ENCODE measurements around the gene FGF18.
A peak's percentile ranks its signal among the peaks of the same experiment; 100 is the strongest.
"Not testable (repeated sequence)": the region's sequence is repeated elsewhere in the genome, so short reads cannot be mapped to it uniquely, and the experiment has no call there.

The FGF18 gene, protein sequence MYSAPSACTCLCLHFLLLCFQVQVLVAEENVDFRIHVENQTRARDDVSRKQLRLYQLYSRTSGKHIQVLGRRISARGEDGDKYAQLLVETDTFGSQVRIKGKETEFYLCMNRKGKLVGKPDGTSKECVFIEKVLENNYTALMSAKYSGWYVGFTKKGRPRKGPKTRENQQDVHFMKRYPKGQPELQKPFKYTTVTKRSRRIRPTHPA

DNA sequence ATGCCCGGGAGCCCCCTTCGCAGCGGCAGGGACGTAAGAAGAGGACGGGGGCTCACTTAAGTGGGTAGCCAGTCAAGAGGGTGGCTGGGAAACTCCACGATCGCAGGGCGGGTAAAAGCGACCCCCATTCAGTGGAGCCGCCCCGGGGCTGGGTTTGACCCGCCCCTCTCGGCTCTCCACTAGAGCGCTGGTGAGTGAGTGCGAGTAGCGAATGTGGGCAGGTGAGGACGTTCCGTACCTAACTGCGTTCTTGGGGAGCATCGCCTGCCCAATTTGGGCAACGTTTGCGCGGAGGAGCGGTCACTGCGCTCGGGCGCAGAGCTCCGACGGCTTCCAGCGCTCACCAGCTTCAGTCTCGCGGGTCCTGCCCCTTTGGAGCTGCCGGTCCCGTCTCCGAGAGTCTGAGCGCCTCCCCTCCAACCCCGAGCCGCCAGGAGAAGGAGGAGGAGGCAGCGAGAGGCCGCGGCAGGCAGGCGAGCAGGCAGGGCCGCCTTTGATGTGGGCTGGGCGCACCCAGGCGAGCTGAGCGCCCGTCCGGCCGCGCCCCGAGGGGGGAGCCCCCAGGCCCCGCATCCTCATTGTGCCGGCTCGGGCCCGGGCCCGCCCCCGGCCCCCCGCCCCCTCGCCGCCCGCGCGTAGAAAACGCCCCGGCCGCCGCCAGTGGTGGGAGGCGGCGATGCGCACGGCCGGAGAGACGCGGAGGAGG is at the start of gene FGF18:
Gene FGF18, plus strand, starts transcription at position 666 of the 706 bp plus-strand sequence. CDS start 553 bp downstream, outside the sequence.
- H3K4me1 Mint-ChIP-seq (ENCODE audit: low read depth): peaks cover 10% of the 10 kb centered on the region
- H3K27me3 Mint-ChIP-seq: peaks cover 2% of the 10 kb centered on the region
- H3K4me3 Mint-ChIP-seq: peak within 1 kb of the TSS; percentile 80

DNA sequence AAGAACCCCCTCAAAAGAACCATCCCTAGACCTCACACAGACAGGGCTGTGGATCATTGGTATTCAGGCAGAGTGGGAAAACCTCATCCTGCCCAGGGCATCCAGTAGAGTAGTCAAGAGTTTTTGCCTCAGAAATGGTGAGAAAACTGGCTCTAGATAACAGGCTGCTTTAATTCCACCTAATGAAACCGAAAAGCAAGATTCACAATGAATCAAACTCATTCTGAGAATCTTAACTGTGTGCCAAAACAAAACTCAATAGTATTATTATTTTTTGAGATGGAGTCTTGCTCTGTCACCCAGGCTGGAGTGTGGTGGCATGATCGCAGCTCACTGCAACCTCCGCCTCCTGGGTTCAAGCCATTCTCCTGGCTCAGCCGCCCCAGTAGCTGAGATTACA is 49.5 kb upstream of the FGF18 start:
- Mint-ChIP-seq H3K36me3 (no peaks in the 10 kb centered on the region), H3K27me3 (peaks cover 5% of the 10 kb centered on the region), H3K9me3 (ENCODE audit: low read depth) (no peaks in the 10 kb centered on the region), H3K27ac (no peak overlapping the region), H3K4me1 (ENCODE audit: low read depth) (no peaks in the 10 kb centered on the region), H3K4me3 (no peak overlapping the region)

More for the DNA sequence above, at the start of gene FGF18:
- Mint-ChIP-seq H3K27ac (no peak within 1 kb of the TSS), H3K9me3 (ENCODE audit: low read depth) (no peaks in the 10 kb centered on the region), H3K36me3 (no peaks in the 10 kb centered on the region)

DNA sequence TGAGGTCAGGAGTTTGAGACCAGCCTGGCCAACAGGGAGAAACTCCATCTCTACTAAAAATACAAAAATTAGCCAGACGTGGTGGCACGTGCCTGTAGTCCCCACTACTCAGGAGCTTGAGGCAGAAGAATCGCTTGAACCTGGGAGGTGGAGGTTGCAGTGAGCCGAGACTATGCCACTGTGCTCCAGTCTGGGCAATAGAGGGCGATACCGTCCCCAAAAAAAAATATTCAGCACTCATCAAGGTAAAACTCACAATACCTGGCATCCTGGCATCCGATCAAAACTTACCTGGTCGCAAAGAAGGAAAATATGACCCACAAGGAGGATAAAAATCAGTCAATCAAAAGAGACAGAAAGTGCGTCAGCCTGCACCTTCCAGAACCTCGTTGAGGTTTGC is 48.6 kb upstream of the FGF18 start:
- H3K9me3 Mint-ChIP-seq (ENCODE audit: low read depth); H3K36me3 Mint-ChIP-seq; H3K27ac Mint-ChIP-seq: not testable (repeated sequence)

DNA sequence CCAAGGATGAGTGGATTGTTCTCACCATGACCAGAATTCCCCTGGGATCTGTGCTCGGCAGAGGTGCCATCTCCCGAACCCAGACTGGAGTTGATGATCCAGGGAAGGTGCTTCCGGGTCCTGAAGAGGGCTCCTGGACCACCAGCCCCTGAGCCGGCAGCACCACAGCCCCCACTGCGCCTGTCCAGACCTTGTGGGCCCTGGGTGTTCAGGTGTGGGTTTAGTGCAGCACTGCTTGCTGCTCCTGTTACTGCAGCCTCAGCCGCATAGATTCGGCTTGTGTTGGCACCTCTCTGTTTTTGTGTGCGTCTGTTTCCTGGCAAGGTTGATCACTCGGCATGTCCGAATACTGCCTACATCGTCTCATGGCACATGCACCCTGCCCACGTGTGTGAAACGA is 48.1 kb upstream of the FGF18 start:
- H3K4me3 Mint-ChIP-seq: no peak overlapping the region
- H3K9me3 Mint-ChIP-seq (ENCODE audit: low read depth): no peaks in the 10 kb centered on the region
- no peak overlapping the region for H3K27ac Mint-ChIP-seq
- H3K27me3 Mint-ChIP-seq: peaks cover 2% of the 10 kb centered on the region
- H3K4me1 Mint-ChIP-seq (ENCODE audit: low read depth): no peaks in the 10 kb centered on the region
- H3K36me3 Mint-ChIP-seq: no peaks in the 10 kb centered on the region

More for the DNA sequence above, 48.6 kb upstream of the FGF18 start:
- H3K4me3 Mint-ChIP-seq; H3K27me3 Mint-ChIP-seq; H3K4me1 Mint-ChIP-seq (ENCODE audit: low read depth): not testable (repeated sequence)

DNA sequence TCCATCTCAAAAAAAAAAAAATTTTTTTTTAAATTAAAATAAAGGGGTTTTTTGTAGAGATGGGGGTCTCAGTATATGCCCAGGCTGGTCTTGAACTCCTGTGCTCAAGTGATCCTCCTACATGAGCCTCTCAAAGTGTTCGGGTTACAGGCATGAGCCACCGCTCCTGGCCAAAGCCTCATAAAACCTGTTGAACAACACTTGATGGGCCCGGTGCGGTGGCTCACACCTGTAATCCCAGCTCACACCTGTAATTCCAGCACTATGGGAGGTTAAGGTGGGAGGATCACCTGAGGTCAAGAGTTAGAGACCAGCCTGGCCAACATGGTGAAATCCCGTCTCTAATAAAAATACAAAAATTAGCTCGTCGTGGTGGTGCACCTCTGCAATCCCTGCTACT is 39.5 kb upstream of the FGF18 start:
- Mint-ChIP-seq H3K9me3 (ENCODE audit: low read depth) (no peaks in the 10 kb centered on the region), H3K4me1 (ENCODE audit: low read depth) (peaks cover 2% of the 10 kb centered on the region), H3K27me3 (no peaks in the 10 kb centered on the region), H3K27ac (no peak overlapping the region), H3K36me3 (no peaks in the 10 kb centered on the region), H3K4me3 (no peak overlapping the region)

DNA sequence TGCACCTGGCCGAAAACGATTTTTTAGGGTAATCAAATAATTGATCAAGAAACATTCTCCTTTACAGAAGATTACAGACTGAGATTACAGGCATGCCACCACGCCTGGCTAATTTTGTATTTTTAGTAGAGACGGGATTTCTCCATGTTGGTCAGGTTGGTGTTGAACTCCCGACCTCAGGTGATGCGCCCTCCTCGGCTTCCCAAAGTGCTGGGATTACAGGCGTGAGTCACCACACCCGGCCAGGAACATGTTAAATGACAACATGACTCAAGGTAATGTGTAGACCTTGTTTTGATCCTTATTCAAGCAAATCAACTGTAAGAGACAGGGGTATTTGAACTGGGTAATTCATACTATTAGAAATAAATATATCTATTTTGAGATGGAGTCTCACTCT is 35.0 kb upstream of the FGF18 start:
- Mint-ChIP-seq H3K4me1 (ENCODE audit: low read depth) (peaks cover 17% of the 10 kb centered on the region), H3K36me3 (peaks cover 11% of the 10 kb centered on the region)
- H3K27me3 Mint-ChIP-seq; H3K27ac Mint-ChIP-seq; H3K4me3 Mint-ChIP-seq; H3K9me3 Mint-ChIP-seq (ENCODE audit: low read depth): not testable (repeated sequence)

DNA sequence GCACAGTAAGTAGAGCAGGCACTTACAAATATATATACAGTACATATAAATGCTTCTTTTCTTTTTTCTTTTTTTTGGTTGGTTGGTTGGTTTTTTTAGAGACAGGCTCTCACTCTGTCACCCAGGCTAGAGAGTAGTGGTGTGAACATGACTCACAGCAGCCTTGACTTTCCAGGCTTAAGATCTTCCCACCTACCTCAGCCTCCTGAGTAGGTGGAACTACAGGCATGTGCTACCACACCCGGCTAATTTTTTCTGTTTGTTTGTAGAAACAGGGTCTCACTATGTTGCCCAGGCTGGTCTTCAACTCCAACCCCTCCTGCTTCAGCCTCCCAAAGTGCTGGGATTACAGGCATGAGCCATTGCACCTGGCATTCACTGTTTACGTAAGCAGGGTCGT is 34.4 kb upstream of the FGF18 start:
- H3K4me3 Mint-ChIP-seq: peak overlapping the region; percentile 54
- peaks cover 17% of the 10 kb centered on the region for H3K36me3 Mint-ChIP-seq
- peaks cover 18% of the 10 kb centered on the region for H3K4me1 Mint-ChIP-seq (ENCODE audit: low read depth)
- H3K27me3 Mint-ChIP-seq; H3K9me3 Mint-ChIP-seq (ENCODE audit: low read depth): not testable (repeated sequence)
- H3K27ac Mint-ChIP-seq: peak overlapping the region; percentile 54

DNA sequence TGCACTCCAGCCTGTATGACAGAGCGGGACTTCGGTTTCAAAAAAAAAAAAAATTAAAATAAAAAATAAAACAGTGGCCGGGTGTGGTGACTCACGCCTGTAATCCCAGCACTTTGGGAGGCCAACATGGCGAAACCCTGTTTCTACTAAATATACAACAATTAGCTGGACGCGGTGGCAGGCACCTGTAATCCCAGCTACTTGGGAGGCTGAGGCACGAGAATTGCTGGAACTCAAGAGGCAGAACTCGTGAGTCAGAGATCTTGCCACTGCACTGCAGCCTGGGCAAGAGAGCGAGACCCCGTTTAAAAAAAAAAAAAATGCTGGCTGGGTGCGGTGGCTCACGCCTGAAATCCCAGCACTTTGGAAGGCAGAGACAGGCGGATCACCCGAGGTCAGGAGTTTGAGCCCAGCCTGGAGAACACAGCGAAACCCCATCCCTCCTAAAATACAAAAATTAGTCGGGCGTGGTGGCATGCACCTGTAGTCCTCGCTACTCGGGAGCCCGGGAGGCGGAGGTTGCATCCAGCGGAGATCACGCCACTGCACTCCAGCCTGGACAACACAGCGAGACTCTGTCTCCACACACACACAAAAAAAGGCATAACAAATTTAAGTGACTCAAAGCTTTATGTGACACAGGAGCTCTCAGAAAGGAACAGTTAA is 33.3 kb upstream of the FGF18 start:
- H3K27ac Mint-ChIP-seq: peak overlapping the region; percentile 72
- no peaks in the 10 kb centered on the region for H3K27me3 Mint-ChIP-seq
- peaks cover 25% of the 10 kb centered on the region for H3K36me3 Mint-ChIP-seq
- H3K4me3 Mint-ChIP-seq: peak overlapping the region; percentile 60
- peaks cover 26% of the 10 kb centered on the region for H3K4me1 Mint-ChIP-seq (ENCODE audit: low read depth)
- no peaks in the 10 kb centered on the region for H3K9me3 Mint-ChIP-seq (ENCODE audit: low read depth)

DNA sequence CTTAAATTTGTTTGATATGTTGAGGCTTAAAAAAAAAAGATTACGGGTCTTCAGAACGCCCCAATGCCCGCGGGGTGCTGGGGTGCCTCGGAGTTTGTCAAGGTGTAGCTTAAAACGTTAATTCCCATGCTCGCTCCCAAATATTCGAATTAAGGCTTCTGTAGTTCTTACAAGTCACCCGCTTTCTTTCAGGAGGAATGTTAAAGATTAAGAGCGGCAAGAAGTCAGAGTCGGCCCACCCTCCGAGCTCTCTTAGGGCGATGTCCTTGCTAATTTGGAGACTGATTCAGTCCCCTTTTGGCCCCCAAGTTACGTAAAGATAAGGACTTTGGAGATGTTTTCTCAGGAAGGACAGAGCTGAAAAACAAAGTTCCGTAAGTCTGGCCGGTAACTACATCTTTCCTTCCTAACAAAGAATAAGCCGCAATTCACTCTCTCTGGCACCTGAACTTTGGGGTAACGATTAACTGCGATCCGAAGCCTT is 32.5 kb upstream of the FGF18 start:
- no peaks in the 10 kb centered on the region for H3K9me3 Mint-ChIP-seq (ENCODE audit: low read depth)
- peak overlapping the region; percentile 100 for H3K27ac Mint-ChIP-seq
- peaks cover 29% of the 10 kb centered on the region for H3K36me3 Mint-ChIP-seq
- H3K4me1 Mint-ChIP-seq (ENCODE audit: low read depth): peaks cover 31% of the 10 kb centered on the region
- H3K27me3 Mint-ChIP-seq: no peaks in the 10 kb centered on the region
- H3K4me3 Mint-ChIP-seq: peak overlapping the region; percentile 97

DNA sequence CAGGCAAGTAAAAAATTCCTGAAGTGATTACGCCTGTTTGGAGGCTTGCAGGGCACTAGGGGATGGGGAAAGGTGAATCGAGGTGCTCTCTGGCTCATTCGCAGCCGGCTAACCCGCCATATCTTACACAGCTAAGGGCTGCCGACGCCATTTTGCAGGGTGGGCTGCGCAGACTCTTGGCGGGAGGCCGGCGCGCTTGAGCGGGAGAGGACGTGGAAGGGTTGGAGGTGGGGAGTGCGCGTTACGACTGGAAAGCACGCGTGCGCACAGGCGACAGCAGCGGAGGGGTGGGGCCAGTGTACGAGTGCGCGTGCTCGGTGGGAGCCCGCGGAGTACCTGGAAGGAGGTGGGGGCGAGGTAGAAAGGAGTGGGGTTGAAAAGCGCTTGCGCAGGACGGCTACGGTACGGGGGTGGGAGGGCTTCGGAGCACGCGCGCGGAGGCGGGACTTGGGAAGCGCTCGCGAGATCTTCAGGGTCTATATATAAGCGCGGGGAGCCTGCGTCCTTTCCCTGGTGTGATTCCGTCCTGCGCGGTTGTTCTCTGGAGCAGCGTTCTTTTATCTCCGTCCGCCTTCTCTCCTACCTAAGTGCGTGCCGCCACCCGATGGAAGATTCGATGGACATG is 32.0 kb upstream of the FGF18 start, which contains the start of gene NPM1:
Gene NPM1, plus strand, starts transcription at position 505 of the 625 bp plus-strand sequence. Its CDS starts 100 bp downstream, at position 605.
- peaks cover 29% of the 10 kb centered on the region for H3K36me3 Mint-ChIP-seq
- peak within 1 kb of the TSS; percentile 100 for H3K27ac Mint-ChIP-seq
- peaks cover 37% of the 10 kb centered on the region for H3K4me1 Mint-ChIP-seq (ENCODE audit: low read depth)
- no peaks in the 10 kb centered on the region for H3K9me3 Mint-ChIP-seq (ENCODE audit: low read depth)
- peak within 1 kb of the TSS; percentile 97 for H3K4me3 Mint-ChIP-seq
- no peaks in the 10 kb centered on the region for H3K27me3 Mint-ChIP-seq

DNA sequence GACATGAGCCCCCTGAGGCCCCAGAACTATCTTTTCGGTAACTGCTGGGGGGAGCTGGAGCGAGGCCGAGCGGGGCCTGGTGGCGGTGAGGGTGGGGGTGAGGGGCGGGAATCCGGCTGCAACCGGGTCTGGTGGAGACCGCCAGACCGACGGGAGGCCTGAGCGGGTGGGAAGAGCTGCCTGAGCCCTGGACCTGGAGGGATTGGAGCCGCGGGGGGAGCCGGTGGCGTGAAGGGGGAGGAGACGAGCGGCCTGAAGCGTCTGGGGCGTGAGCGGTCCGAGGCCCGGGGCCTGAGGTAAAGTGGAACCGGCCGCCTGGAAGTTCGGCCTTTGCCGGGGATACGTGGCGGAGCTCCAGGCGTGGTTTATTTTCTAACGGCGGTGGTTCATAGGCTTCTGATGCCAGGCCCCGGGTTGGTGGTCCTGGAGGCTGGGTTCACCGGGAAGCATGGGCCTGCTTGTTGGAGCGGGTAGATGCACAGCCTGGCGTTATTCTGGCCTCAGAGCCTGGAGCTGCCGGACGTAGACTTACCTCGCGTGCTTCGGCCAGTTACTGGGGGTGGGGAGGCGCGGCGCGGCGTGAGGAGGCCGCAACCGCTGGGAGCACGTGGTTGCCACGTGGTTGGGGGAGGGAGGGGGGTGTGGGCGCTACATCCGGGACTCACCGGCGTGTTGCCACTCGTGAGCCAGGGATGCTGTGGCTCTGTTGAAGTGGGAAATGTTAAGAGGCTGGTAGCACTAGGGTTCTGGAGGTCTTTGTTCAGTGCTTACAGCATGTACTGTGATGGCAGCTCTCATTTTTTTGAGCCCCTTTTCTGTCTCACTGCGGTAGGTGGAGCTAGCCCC is 31.3 kb upstream of the FGF18 start:
- Mint-ChIP-seq H3K9me3 (ENCODE audit: low read depth) (no peaks in the 10 kb centered on the region), H3K27ac (peak overlapping the region; percentile 100), H3K4me3 (peak overlapping the region; percentile 97), H3K36me3 (peaks cover 36% of the 10 kb centered on the region), H3K4me1 (ENCODE audit: low read depth) (peaks cover 44% of the 10 kb centered on the region), H3K27me3 (no peaks in the 10 kb centered on the region)

DNA sequence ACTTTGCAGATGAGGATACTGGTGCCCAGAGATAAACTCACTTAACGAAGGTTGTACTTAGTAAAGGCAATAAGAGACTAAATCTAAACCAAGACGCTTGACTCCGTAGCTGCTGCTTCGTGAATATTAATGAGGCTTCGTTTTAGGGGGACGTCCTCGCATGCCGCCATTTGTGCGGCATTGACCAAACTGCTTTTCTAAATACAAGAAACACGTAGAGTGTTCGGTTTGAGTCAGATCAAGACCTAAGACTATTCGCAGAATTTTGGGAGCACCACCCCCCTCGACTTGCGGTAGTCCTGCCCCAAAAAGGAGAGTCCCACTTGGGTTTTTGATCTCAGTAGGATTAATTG is 30.7 kb upstream of the FGF18 start:
- Mint-ChIP-seq H3K27ac (peak overlapping the region; percentile 100), H3K27me3 (no peaks in the 10 kb centered on the region), H3K4me3 (peak overlapping the region; percentile 97), H3K4me1 (ENCODE audit: low read depth) (peaks cover 49% of the 10 kb centered on the region), H3K9me3 (ENCODE audit: low read depth) (no peaks in the 10 kb centered on the region), H3K36me3 (peaks cover 39% of the 10 kb centered on the region)

DNA sequence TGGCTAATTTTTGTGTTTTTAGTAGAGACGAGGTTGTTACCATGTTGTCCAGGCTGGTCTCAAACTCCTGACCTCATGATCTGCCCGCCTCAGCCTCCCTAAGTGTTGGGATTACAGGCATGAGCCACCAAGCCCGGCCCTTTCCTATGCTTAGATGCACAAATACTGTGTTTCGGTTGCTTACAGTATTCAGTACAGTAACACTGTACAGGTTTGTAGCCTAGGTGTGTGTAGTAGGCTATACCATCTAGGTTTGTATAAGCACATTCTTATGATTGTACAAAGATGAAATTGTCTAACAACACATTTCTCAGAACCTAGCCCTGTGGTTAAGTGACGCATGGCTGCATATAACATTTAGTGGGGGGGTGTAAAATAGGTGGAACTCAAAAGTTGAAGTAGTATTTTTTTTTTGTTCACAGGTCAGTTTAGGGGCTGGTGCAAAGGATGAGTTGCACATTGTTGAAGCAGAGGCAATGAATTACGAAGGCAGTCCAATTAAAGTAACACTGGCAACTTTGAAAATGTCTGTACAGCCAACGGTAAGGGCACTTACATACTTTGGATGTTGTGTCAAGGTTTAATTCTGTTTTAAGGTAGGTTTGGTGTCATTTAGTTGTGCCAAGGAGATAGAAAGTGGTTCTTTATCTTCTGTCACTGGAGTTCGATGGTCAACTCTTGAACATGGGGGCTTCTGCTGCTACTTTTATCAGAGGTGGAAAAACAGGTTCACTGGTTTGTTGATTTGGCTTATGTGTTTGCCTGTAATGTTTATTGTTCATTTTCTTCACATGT is 28.4 kb upstream of the FGF18 start:
- H3K4me3 Mint-ChIP-seq: peak overlapping the region; percentile 97
- peaks cover 42% of the 10 kb centered on the region for H3K36me3 Mint-ChIP-seq
- H3K27ac Mint-ChIP-seq: peak overlapping the region; percentile 100
- no peaks in the 10 kb centered on the region for H3K27me3 Mint-ChIP-seq
- no peaks in the 10 kb centered on the region for H3K9me3 Mint-ChIP-seq (ENCODE audit: low read depth)
- peaks cover 54% of the 10 kb centered on the region for H3K4me1 Mint-ChIP-seq (ENCODE audit: low read depth)

Measured in activated naive CD8-positive, alpha-beta T cell (primary cell).